Measurements from ENCODE around the gene ABCA7. TPM values are rescaled to one million over a fixed set of nuclear protein-coding genes. Genes with fewer than 3 reads are reported as not detected.
A peak's percentile ranks its signal among the peaks of the same experiment; 100 is the strongest.

Gene ABCA7
- total and polyA plus RNA-seq, 2 of the 13 experiments (the other 11 are each of a cell fraction or from before 2014, with no cell fraction given) = 4.4 to 32.4 TPM

DNA sequence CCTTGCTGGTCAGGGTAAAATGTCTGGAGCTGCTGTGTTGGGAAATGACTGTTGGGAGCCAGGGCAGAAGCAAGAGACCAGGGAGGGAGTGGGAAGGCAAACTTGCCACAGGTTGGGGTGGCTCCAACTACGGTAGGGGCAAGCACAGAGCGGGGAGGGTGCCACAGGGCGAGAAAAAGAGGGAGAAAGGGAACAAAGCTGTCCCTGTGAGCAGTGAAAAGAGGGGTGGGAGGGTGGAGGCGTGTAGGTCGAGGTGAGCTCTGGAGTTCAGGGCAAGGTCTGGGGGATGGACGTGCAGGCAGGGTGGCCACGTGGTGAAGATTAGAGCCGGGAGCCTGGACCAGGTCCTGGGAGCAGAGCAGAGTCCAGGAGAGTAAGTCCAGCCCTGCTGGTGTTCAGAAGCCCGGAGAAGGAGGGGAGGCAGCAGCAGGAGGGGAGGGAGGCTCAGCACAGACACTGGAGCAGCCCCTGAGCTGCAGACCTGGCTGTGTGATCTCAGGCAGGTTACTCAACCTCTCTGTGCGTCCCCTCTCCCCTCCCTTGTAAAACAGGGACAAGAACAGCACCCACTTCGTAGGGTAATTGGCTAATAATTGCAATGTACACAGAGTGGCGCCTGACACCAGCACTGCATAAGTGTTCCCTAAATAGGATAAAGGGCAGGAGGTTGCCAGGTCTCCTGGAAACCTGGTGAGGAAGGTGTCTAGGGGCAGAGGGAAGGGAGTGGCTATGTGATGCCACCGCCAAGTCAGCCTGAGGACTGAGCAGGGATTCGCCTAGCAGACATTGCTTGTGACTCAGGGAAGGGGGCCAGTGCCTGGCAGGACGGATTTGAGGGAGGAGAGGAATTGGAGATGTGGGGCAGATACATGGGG, 58.5 kb downstream of the ABCA7 start (continued):
- TF ChIP-seq, protein P1, sequence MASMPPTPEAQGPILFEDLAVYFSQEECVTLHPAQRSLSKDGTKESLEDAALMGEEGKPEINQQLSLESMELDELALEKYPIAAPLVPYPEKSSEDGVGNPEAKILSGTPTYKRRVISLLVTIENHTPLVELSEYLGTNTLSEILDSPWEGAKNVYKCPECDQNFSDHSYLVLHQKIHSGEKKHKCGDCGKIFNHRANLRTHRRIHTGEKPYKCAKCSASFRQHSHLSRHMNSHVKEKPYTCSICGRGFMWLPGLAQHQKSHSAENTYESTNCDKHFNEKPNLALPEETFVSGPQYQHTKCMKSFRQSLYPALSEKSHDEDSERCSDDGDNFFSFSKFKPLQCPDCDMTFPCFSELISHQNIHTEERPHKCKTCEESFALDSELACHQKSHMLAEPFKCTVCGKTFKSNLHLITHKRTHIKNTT (CRISPR knock-in tag; IDR thresholded peaks at IDR 0.05) = no peak
- TF ChIP-seq ZNF792 (CRISPR knock-in tag; IDR thresholded peaks at IDR 0.05) (no peak), ZNF225 (CRISPR knock-in tag; IDR thresholded peaks at IDR 0.05) (no peak), ZNF570 (CRISPR knock-in tag; IDR thresholded peaks at IDR 0.05; ENCODE audit: borderline replicate concordance) (no peak), ZNF264 (CRISPR knock-in tag; IDR thresholded peaks at IDR 0.05) (no peak), YEATS4 (CRISPR knock-in tag; IDR thresholded peaks at IDR 0.05; ENCODE audit: borderline replicate concordance) (no peak), NR2C2 (CRISPR knock-in tag; IDR thresholded peaks at IDR 0.05; ENCODE audit: borderline replicate concordance) (peak; percentile 49), ZNF644 (CRISPR knock-in tag; IDR thresholded peaks at IDR 0.05; ENCODE audit: low read depth) (no peak), ZSCAN21 (CRISPR knock-in tag; IDR thresholded peaks at IDR 0.05; ENCODE audit: borderline replicate concordance) (peak; percentile 36; the same call in 1 of the 2 replicates), SMARCE1 (IDR thresholded peaks at IDR 0.05; ENCODE audit: borderline replicate concordance) (no peak), ZNF7 (CRISPR knock-in tag; IDR thresholded peaks at IDR 0.05) (no peak), MLLT10 (CRISPR knock-in tag; IDR thresholded peaks at IDR 0.05) (no peak), ESRRA (CRISPR knock-in tag; IDR thresholded peaks at IDR 0.05; ENCODE audit: low read depth) (peak; percentile 88), ZKSCAN8 (CRISPR knock-in tag; IDR thresholded peaks at IDR 0.05; ENCODE audit: borderline replicate concordance) (no peak), ZSCAN31 (CRISPR knock-in tag; IDR thresholded peaks at IDR 0.05; ENCODE audit: low read depth) (peak; percentile 93), ZZZ3 (CRISPR knock-in tag; IDR thresholded peaks at IDR 0.05; ENCODE audit: borderline replicate concordance) (0 out of 2 replicates have a peak, but pooled peaks have one; percentile 89), RBM39 (IDR thresholded peaks at IDR 0.05; ENCODE audit: low read depth, low read length, poor library complexity, severe bottlenecking) (no peak), HOXA3 (CRISPR knock-in tag; IDR thresholded peaks at IDR 0.05) (0 out of 2 replicates have a peak, but pooled peaks have one; percentile 57), SALL1 (CRISPR knock-in tag; IDR thresholded peaks at IDR 0.05) (peak; percentile 84), ZNF34 (CRISPR knock-in tag; IDR thresholded peaks at IDR 0.05; ENCODE audit: borderline replicate concordance) (peak; percentile 90; the same call in 1 of the 2 replicates), HNRNPL (IDR thresholded peaks at IDR 0.05; ENCODE audit: low read depth, low read length) (peak; percentile 78; the same call in 1 of the 2 replicates), FOXC1 (CRISPR knock-in tag; IDR thresholded peaks at IDR 0.05; ENCODE audit: borderline replicate concordance) (no peak), ZBTB8A (CRISPR knock-in tag; IDR thresholded peaks at IDR 0.05; ENCODE audit: borderline replicate concordance, low read depth) (no peak; the same call in 1 of the 2 replicates), ZNF761 (CRISPR knock-in tag; conservative IDR thresholded peaks at IDR 0.05) (no peak; the same call in 1 of the 2 replicates)
- TF ChIP-seq, protein P2, sequence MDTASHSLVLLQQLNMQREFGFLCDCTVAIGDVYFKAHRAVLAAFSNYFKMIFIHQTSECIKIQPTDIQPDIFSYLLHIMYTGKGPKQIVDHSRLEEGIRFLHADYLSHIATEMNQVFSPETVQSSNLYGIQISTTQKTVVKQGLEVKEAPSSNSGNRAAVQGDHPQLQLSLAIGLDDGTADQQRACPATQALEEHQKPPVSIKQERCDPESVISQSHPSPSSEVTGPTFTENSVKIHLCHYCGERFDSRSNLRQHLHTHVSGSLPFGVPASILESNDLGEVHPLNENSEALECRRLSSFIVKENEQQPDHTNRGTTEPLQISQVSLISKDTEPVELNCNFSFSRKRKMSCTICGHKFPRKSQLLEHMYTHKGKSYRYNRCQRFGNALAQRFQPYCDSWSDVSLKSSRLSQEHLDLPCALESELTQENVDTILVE (CRISPR knock-in tag; IDR thresholded peaks at IDR 0.05) = no peak
- TF ChIP-seq, protein P3, sequence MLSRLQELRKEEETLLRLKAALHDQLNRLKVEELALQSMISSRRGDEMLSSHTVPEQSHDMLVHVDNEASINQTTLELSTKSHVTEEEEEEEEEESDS (CRISPR knock-in tag; IDR thresholded peaks at IDR 0.05; ENCODE audit: borderline replicate concordance) = no peak; the same call in 1 of the 2 replicates
- TF ChIP-seq, protein P4, sequence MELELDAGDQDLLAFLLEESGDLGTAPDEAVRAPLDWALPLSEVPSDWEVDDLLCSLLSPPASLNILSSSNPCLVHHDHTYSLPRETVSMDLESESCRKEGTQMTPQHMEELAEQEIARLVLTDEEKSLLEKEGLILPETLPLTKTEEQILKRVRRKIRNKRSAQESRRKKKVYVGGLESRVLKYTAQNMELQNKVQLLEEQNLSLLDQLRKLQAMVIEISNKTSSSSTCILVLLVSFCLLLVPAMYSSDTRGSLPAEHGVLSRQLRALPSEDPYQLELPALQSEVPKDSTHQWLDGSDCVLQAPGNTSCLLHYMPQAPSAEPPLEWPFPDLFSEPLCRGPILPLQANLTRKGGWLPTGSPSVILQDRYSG (CRISPR knock-in tag; IDR thresholded peaks at IDR 0.05) = no peak
- TF ChIP-seq, protein P5, sequence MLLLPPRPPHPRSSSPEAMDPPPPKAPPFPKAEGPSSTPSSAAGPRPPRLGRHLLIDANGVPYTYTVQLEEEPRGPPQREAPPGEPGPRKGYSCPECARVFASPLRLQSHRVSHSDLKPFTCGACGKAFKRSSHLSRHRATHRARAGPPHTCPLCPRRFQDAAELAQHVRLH (CRISPR knock-in tag; IDR thresholded peaks at IDR 0.05; ENCODE audit: borderline replicate concordance, low read depth) = no peak

Data from HepG2 (cell line).